LNCaP clone FGC (cell line): Measurements from ENCODE around the gene EXOSC5.

Experiments used
- DNase-seq: peaks from one replicate; pipeline ENCODE4 v3.0.0-alpha.2; 2011; ENCODE audit warnings: low read depth
- H3K4me3 ChIP-seq: 2 replicates; pipeline ENCODE4 v1.5.1; 2011; ENCODE audit warnings: mild to moderate bottlenecking, low read depth, low read length, control low read depth
- CTCF ChIP-seq: IDR thresholded peaks from 2 replicates; pipeline ENCODE4 v1.5.1; 2012; ENCODE audit warnings: mild to moderate bottlenecking; ENCODE audit not compliant: control insufficient read depth, insufficient read depth; ENCODE audit errors: extremely low read depth

EXOSC5 gene

GRCh38 chr19:41367848-41368301 lies 29.3 kb downstream of the EXOSC5 start:
- TF ChIP-seq CTCF = no peak
- no peak for DNase-seq
- H3K4me3 ChIP-seq = no peak overlapping the region

GRCh38 chr19:41366089-41366488 lies 31.1 kb downstream of the EXOSC5 start:
- TF ChIP-seq CTCF = no peak

GRCh38 chr19:41364524-41365391 lies 32.4 kb downstream of the EXOSC5 start:
- DNase-seq = no peak
- peak overlapping the region; percentile 60 for H3K4me3 ChIP-seq
- TF ChIP-seq CTCF = no peak

More at GRCh38 chr19:41366089-41366488, 31.1 kb downstream of the EXOSC5 start:
- H3K4me3 ChIP-seq = no peak overlapping the region
- no peak for DNase-seq

- H3K4me3 ChIP-seq = peak within 1 kb of the TSS; percentile 60
- no peak for TF ChIP-seq CTCF
- peak; percentile 80 for DNase-seq
Observed at GRCh38 chr19:41363753-41364523, 33.2 kb downstream of the EXOSC5 start, which contains the start of gene B9D2. B9D2 (minus strand) TSS chr19:41364149; CDS start chr19:41363519, 630 bp downstream.

GRCh38 chr19:41363371-41363752 lies 33.8 kb downstream of the EXOSC5 start:
- TF ChIP-seq CTCF = no peak
- DNase-seq = no peak
- peak overlapping the region; percentile 60 for H3K4me3 ChIP-seq

DNA sequence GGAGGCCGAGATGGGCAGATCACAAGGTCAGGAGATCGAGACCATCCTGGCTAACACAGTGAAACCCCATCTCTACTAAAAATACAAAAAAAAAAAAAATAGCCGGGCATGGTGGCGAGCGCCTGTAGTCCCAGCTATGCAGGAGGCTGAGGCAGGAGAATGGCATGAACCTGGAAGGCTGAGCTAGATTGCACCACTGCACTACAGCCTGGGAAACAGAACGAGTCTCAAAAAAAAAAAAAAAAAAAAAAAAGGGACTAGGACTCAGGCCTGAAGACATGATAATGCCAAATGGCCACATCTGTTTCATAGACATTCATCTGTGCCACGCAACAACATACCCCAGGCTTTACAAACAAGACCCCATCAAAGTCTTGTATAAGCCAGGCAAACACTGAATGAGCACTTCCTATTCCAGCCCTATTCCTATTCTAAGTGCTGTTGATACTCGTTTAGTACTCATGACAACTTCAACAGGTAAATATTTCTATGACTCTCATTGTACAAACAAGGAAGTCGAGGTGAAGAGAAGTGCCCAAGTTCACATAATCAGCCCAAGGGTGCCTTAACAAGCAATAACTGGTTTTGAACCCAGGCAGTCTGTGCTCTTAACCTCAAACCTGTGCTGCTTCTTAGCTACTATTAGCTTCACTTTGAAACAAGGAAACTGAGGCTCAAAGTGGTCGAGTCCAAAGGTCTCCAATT lies 34.9 kb downstream of the EXOSC5 start:
- no peak for TF ChIP-seq CTCF
- no peak for DNase-seq
- H3K4me3 ChIP-seq = no peak overlapping the region
